Fibroblast of villous mesenchyme (primary cell): ENCODE results near the gene APBB1IP. TPM values are rescaled to one million over a fixed set of nuclear protein-coding genes. Genes with fewer than 3 reads are reported as not detected.

Experiments
- DNase-seq: peaks from one replicate; pipeline ENCODE4 v3.0.0-alpha.2; 2010; ENCODE audit warnings: low read depth
- H3K4me3 ChIP-seq: 2 replicates; pipeline ENCODE4 v1.5.1; 2011; ENCODE audit warnings: low read depth, mild to moderate bottlenecking, low read length
- CTCF ChIP-seq: IDR thresholded peaks from 2 replicates; pipeline ENCODE4 v1.5.1; 2012; ENCODE audit warnings: low read depth, mild to moderate bottlenecking, low read length; ENCODE audit not compliant: insufficient read depth
- total RNA-seq: library from RNA; depleted of rRNA; stranded (reverse); fragments of >200 nt; gene quantifications from 2 replicates; pipeline ENCODE4 v1.2.3, GENCODE V29; 2012

APBB1IP gene
- total RNA-seq, 1 donor, result 4.3 TPM

- TF ChIP-seq CTCF, result no peak
- no peak for DNase-seq
- H3K4me3 ChIP-seq, result no peak overlapping the region
Observed at GRCh38 chr10:26432938-26433337, 5.2 kb upstream of the APBB1IP start.

- H3K4me3 ChIP-seq, result no peak overlapping the region
- no peak for DNase-seq
- no peak for TF ChIP-seq CTCF
Observed at GRCh38 chr10:26435852-26436251, 2.3 kb upstream of the APBB1IP start.

- H3K4me3 ChIP-seq, result no peak overlapping the region
- no peak for TF ChIP-seq CTCF
- no peak for DNase-seq
Observed at GRCh38 chr10:26436848-26437247, 1.3 kb upstream of the APBB1IP start.

GRCh38 chr10:26438534-26439341 is 597 bp downstream of the APBB1IP start:
- no peak for DNase-seq
- TF ChIP-seq CTCF, result no peak
- H3K4me3 ChIP-seq, result peak overlapping the region; percentile 41

- no peak for DNase-seq
- TF ChIP-seq CTCF, result no peak
- H3K4me3 ChIP-seq, result no peak overlapping the region
Observed at GRCh38 chr10:26439406-26440087, 1.4 kb downstream of the APBB1IP start.

GRCh38 chr10:26440088-26440470 is 1.9 kb downstream of the APBB1IP start:
- no peak overlapping the region for H3K4me3 ChIP-seq
- TF ChIP-seq CTCF, result no peak
- no peak for DNase-seq
